IPS-18a (cell line): ENCODE results near the gene COL12A1.

Source experiments
- H3K27ac ChIP-seq: one replicate; pipeline ENCODE4 v1.5.1; 2013; ENCODE audit warnings: low read length
- H3K27me3 ChIP-seq: one replicate; pipeline ENCODE4 v1.6.1; 2013; ENCODE audit warnings: mild to moderate bottlenecking, low read length; ENCODE audit not compliant: control insufficient read depth, insufficient read depth
- H3K36me3 ChIP-seq: one replicate; pipeline ENCODE4 v1.6.1; 2013; ENCODE audit warnings: low read depth, low read length; ENCODE audit not compliant: control insufficient read depth
- H3K4me1 ChIP-seq: one replicate; pipeline ENCODE4 v1.6.1; 2013; ENCODE audit warnings: low read depth, low read length; ENCODE audit not compliant: control insufficient read depth
- H3K4me3 ChIP-seq: one replicate; pipeline ENCODE4 v1.5.1; 2013; ENCODE audit warnings: low read length
- H3K9ac ChIP-seq: one replicate; pipeline ENCODE4 v1.6.1; 2013; ENCODE audit warnings: mild to moderate bottlenecking, low read length, moderate library complexity
- H3K9me3 ChIP-seq: one replicate; pipeline ENCODE4 v1.6.1; 2013; ENCODE audit warnings: low read depth, low read length; ENCODE audit not compliant: control insufficient read depth

COL12A1 gene

GRCh38 chr6:75154973-75155372, 50.9 kb downstream of the COL12A1 start:
- Histone ChIP-seq H3K36me3 (no peaks in the 10 kb centered on the region), H3K4me3 (no peak overlapping the region), H3K9me3 (no peaks in the 10 kb centered on the region), H3K27me3 (no peaks in the 10 kb centered on the region), H3K9ac (no peak overlapping the region), H3K27ac (no peak overlapping the region), H3K4me1 (no peaks in the 10 kb centered on the region)

GRCh38 chr6:75150685-75151412, 55.0 kb downstream of the COL12A1 start:
- Histone ChIP-seq H3K9me3 (no peaks in the 10 kb centered on the region), H3K9ac (no peak overlapping the region), H3K27ac (no peak overlapping the region), H3K27me3 (no peaks in the 10 kb centered on the region), H3K36me3 (no peaks in the 10 kb centered on the region), H3K4me1 (no peaks in the 10 kb centered on the region), H3K4me3 (no peak overlapping the region)

GRCh38 chr6:75149696-75150095, 56.2 kb downstream of the COL12A1 start:
- no peaks in the 10 kb centered on the region for H3K4me1 ChIP-seq
- H3K36me3 ChIP-seq = no peaks in the 10 kb centered on the region
- H3K27me3 ChIP-seq = no peaks in the 10 kb centered on the region
- no peak overlapping the region for H3K4me3 ChIP-seq
- H3K27ac ChIP-seq = no peak overlapping the region
- no peaks in the 10 kb centered on the region for H3K9me3 ChIP-seq
- H3K9ac ChIP-seq = no peak overlapping the region

GRCh38 chr6:75149240-75149639, 56.6 kb downstream of the COL12A1 start:
- Histone ChIP-seq H3K27me3 (no peaks in the 10 kb centered on the region), H3K4me1 (no peaks in the 10 kb centered on the region), H3K27ac (no peak overlapping the region), H3K36me3 (no peaks in the 10 kb centered on the region), H3K9ac (no peak overlapping the region), H3K4me3 (no peak overlapping the region), H3K9me3 (no peaks in the 10 kb centered on the region)

GRCh38 chr6:75147512-75147911, 58.3 kb downstream of the COL12A1 start:
- H3K27ac ChIP-seq = no peak overlapping the region
- H3K36me3 ChIP-seq = no peaks in the 10 kb centered on the region
- no peaks in the 10 kb centered on the region for H3K9me3 ChIP-seq
- no peaks in the 10 kb centered on the region for H3K27me3 ChIP-seq
- no peak overlapping the region for H3K9ac ChIP-seq
- H3K4me3 ChIP-seq = no peak overlapping the region
- no peaks in the 10 kb centered on the region for H3K4me1 ChIP-seq

- H3K4me3 ChIP-seq = no peak overlapping the region
- H3K27ac ChIP-seq = no peak overlapping the region
- H3K27me3 ChIP-seq = no peaks in the 10 kb centered on the region
- H3K36me3 ChIP-seq = no peaks in the 10 kb centered on the region
- H3K9ac ChIP-seq = no peak overlapping the region
- H3K9me3 ChIP-seq = no peaks in the 10 kb centered on the region
- H3K4me1 ChIP-seq = no peaks in the 10 kb centered on the region
Observed at GRCh38 chr6:75145976-75146375, 59.9 kb downstream of the COL12A1 start.

GRCh38 chr6:75145211-75145610, 60.6 kb downstream of the COL12A1 start:
- H3K27me3 ChIP-seq = no peaks in the 10 kb centered on the region
- H3K4me1 ChIP-seq = no peaks in the 10 kb centered on the region
- no peak overlapping the region for H3K9ac ChIP-seq
- no peak overlapping the region for H3K4me3 ChIP-seq
- H3K36me3 ChIP-seq = no peaks in the 10 kb centered on the region
- H3K27ac ChIP-seq = no peak overlapping the region
- no peaks in the 10 kb centered on the region for H3K9me3 ChIP-seq

GRCh38 chr6:75144386-75144785, 61.5 kb downstream of the COL12A1 start:
- Histone ChIP-seq H3K27me3 (no peaks in the 10 kb centered on the region), H3K9ac (no peak overlapping the region), H3K9me3 (no peaks in the 10 kb centered on the region), H3K27ac (no peak overlapping the region), H3K4me3 (no peak overlapping the region), H3K4me1 (no peaks in the 10 kb centered on the region), H3K36me3 (no peaks in the 10 kb centered on the region)

GRCh38 chr6:75143191-75143590, 62.7 kb downstream of the COL12A1 start:
- H3K4me3 ChIP-seq = no peak overlapping the region
- H3K36me3 ChIP-seq = no peaks in the 10 kb centered on the region
- no peak overlapping the region for H3K9ac ChIP-seq
- no peaks in the 10 kb centered on the region for H3K27me3 ChIP-seq
- H3K4me1 ChIP-seq = no peaks in the 10 kb centered on the region
- no peak overlapping the region for H3K27ac ChIP-seq
- H3K9me3 ChIP-seq = no peaks in the 10 kb centered on the region

- Histone ChIP-seq H3K4me3 (no peak overlapping the region), H3K27me3 (no peaks in the 10 kb centered on the region), H3K4me1 (no peaks in the 10 kb centered on the region), H3K36me3 (no peaks in the 10 kb centered on the region), H3K9me3 (no peaks in the 10 kb centered on the region), H3K27ac (no peak overlapping the region), H3K9ac (no peak overlapping the region)
Observed at GRCh38 chr6:75142721-75143120, 63.1 kb downstream of the COL12A1 start.

GRCh38 chr6:75135876-75136275, 70.0 kb downstream of the COL12A1 start:
- H3K27ac ChIP-seq = no peak overlapping the region
- no peaks in the 10 kb centered on the region for H3K36me3 ChIP-seq
- H3K9ac ChIP-seq = no peak overlapping the region
- no peak overlapping the region for H3K4me3 ChIP-seq
- H3K9me3 ChIP-seq = no peaks in the 10 kb centered on the region
- H3K4me1 ChIP-seq = no peaks in the 10 kb centered on the region
- H3K27me3 ChIP-seq = no peaks in the 10 kb centered on the region

GRCh38 chr6:75135450-75135849, 70.4 kb downstream of the COL12A1 start:
- no peak overlapping the region for H3K27ac ChIP-seq
- no peak overlapping the region for H3K9ac ChIP-seq
- H3K27me3 ChIP-seq = no peaks in the 10 kb centered on the region
- H3K36me3 ChIP-seq = no peaks in the 10 kb centered on the region
- H3K4me1 ChIP-seq = no peaks in the 10 kb centered on the region
- no peaks in the 10 kb centered on the region for H3K9me3 ChIP-seq
- H3K4me3 ChIP-seq = no peak overlapping the region
